DND-41 (cell line): ENCODE data around the gene MYO5A.
"Not testable (repeated sequence)": the region's sequence is repeated elsewhere in the genome, so short reads cannot be mapped to it uniquely, and the experiment has no call there.

ENCODE experiments used
- ATAC-seq: fragments of 200-7000 bp; cut with Tn5 transposase; 3 replicates; pipeline ENCODE4 v1.9.1; 2021; ENCODE audit warnings: low read depth; ENCODE audit not compliant: insufficient read depth
- DNase-seq: peaks from one replicate; pipeline ENCODE4 v3.0.0-alpha.2; 2020
- H2AFZ ChIP-seq: 2 replicates; pipeline ENCODE4 v1.6.0; 2012; ENCODE audit warnings: low read depth, low read length
- H3K27ac ChIP-seq: 2 replicates; pipeline ENCODE4 v1.5.1; 2012; ENCODE audit warnings: low read length, inconsistent platforms
- H3K27me3 ChIP-seq: fragments of 200-600 bp; sonication (generic); 2 replicates; pipeline ENCODE4 v1.6.0; 2012; ENCODE audit warnings: low read length, mild to moderate bottlenecking, inconsistent platforms; ENCODE audit not compliant: insufficient read depth, poor library complexity
- H3K36me3 ChIP-seq: 2 replicates; pipeline ENCODE4 v1.5.1; 2012; ENCODE audit warnings: low read length, inconsistent platforms; ENCODE audit not compliant: insufficient read depth
- H3K4me1 ChIP-seq: 2 replicates; pipeline ENCODE4 v1.5.1; 2012; ENCODE audit warnings: mild to moderate bottlenecking, low read length; ENCODE audit not compliant: insufficient read depth
- H3K4me2 ChIP-seq: 2 replicates; pipeline ENCODE4 v1.6.0; 2012; ENCODE audit warnings: mild to moderate bottlenecking, moderate library complexity, low read length, inconsistent platforms; ENCODE audit not compliant: insufficient read depth
- H3K4me3 ChIP-seq, 2 experiments: fragments of 200-600 bp in 1 of 2; shearing (Covaris generic) in 1 of 2; 2 replicates each; pipeline ENCODE4 v1.5.1; 2012 to 2016; ENCODE audit warnings: inconsistent platforms in 2 of 2, low read length in 2 of 2, mild to moderate bottlenecking in 2 of 2, low read depth in 1 of 2, moderate library complexity in 1 of 2
- H3K79me2 ChIP-seq: 2 replicates; pipeline ENCODE4 v1.6.0; 2012; ENCODE audit warnings: low read length, inconsistent platforms; ENCODE audit not compliant: insufficient read depth
- H3K9ac ChIP-seq: 2 replicates; pipeline ENCODE4 v1.6.0; 2012; ENCODE audit warnings: low read depth, mild to moderate bottlenecking, inconsistent platforms, low read length, moderate library complexity
- H3K9me3 ChIP-seq: 2 replicates; pipeline ENCODE4 v1.5.1; 2012; ENCODE audit warnings: low read length, moderate library complexity, mild to moderate bottlenecking, inconsistent platforms; ENCODE audit not compliant: insufficient read depth, severe bottlenecking
- H4K20me1 ChIP-seq: 2 replicates; pipeline ENCODE4 v1.6.0; 2012; ENCODE audit warnings: low read length; ENCODE audit not compliant: insufficient read depth
- CTCF ChIP-seq: IDR thresholded peaks from 2 replicates; pipeline ENCODE4 v1.5.1; 2012; ENCODE audit warnings: borderline replicate concordance, low read length, moderate library complexity, mild to moderate bottlenecking; ENCODE audit not compliant: poor library complexity, severe bottlenecking; ENCODE audit errors: extremely low read depth
- EZH2 ChIP-seq: IDR thresholded peaks from 3 replicates; pipeline ENCODE4 v1.6.1; 2012; ENCODE audit warnings: borderline replicate concordance, low read depth, mild to moderate bottlenecking, moderate library complexity, low read length, inconsistent platforms; ENCODE audit not compliant: severe bottlenecking

The MYO5A gene

GRCh38 chr15:52528564-52529340 lies at the start of gene MYO5A:
Gene MYO5A (minus strand): TSS chr15:52528880. CDS start chr15:52528806, 74 bp downstream.
- peak; percentile 78 for DNase-seq
- TF ChIP-seq EZH2: no peak
- peak; percentile 29 for TF ChIP-seq CTCF

GRCh38 chr15:52576692-52577091 lies 48.0 kb upstream of the MYO5A start:
- Histone ChIP-seq H3K9ac (no peak overlapping the region), H3K36me3 (no peaks in the 10 kb centered on the region; the same call in 1 of the 2 replicates), H3K4me2 (no peak overlapping the region), H3K4me3 (no peak overlapping the region), H3K9me3 (peaks cover 3% of the 10 kb centered on the region), H3K79me2 (no peaks in the 10 kb centered on the region), H4K20me1 (no peaks in the 10 kb centered on the region), H2AFZ (no peak overlapping the region), H3K4me1 (no peaks in the 10 kb centered on the region), H3K27ac (no peak overlapping the region), H3K27me3 (no peaks in the 10 kb centered on the region)
- DNase-seq (no peak), ATAC-seq (no peak)
- TF ChIP-seq CTCF (no peak), EZH2 (no peak)

More at GRCh38 chr15:52528564-52529340, at the start of gene MYO5A:
- Histone ChIP-seq H4K20me1 (peaks cover 4% of the 10 kb centered on the region; the same call in 1 of the 2 replicates), H2AFZ (peak within 1 kb of the TSS; percentile 91), H3K9ac (peak within 1 kb of the TSS; percentile 68), H3K4me3 (peak within 1 kb of the TSS; percentile 39 to 75; a peak in 3 of 4 replicates), H3K27me3 (no peaks in the 10 kb centered on the region), H3K79me2 (peaks cover 17% of the 10 kb centered on the region; the same call in 1 of the 2 replicates), H3K27ac (peak within 1 kb of the TSS; percentile 34; the same call in 1 of the 2 replicates), H3K36me3 (no peaks in the 10 kb centered on the region), H3K9me3 (no peaks in the 10 kb centered on the region), H3K4me2 (peak within 1 kb of the TSS; percentile 86), H3K4me1 (peaks cover 25% of the 10 kb centered on the region)
- peak; percentile 79 for ATAC-seq

GRCh38 chr15:52575573-52575972 lies 46.9 kb upstream of the MYO5A start:
- H3K4me3 ChIP-seq, DNase-seq, H3K4me1 ChIP-seq, H4K20me1 ChIP-seq, H3K9ac ChIP-seq, H3K27ac ChIP-seq, H3K27me3 ChIP-seq, H2AFZ ChIP-seq, H3K4me2 ChIP-seq, H3K9me3 ChIP-seq, H3K79me2 ChIP-seq, ATAC-seq, H3K36me3 ChIP-seq: not testable (repeated sequence)

GRCh38 chr15:52575072-52575471 lies 46.4 kb upstream of the MYO5A start:
- Histone ChIP-seq H3K9ac (no peak overlapping the region), H3K4me3 (no peak overlapping the region), H3K9me3 (peaks cover 3% of the 10 kb centered on the region), H3K4me1 (no peaks in the 10 kb centered on the region), H3K27ac (no peak overlapping the region), H4K20me1 (no peaks in the 10 kb centered on the region), H3K4me2 (no peak overlapping the region), H3K79me2 (no peaks in the 10 kb centered on the region), H3K27me3 (no peaks in the 10 kb centered on the region), H3K36me3 (no peaks in the 10 kb centered on the region), H2AFZ (no peak overlapping the region)
- no peak for ATAC-seq
- no peak for DNase-seq
- TF ChIP-seq CTCF (no peak), EZH2 (no peak)

GRCh38 chr15:52574623-52575022 lies 45.9 kb upstream of the MYO5A start:
- not testable (repeated sequence) for H3K4me3 ChIP-seq, H3K4me2 ChIP-seq, H3K27ac ChIP-seq, H3K36me3 ChIP-seq, H3K9me3 ChIP-seq, ATAC-seq, DNase-seq, H4K20me1 ChIP-seq, H3K4me1 ChIP-seq, H3K9ac ChIP-seq, H3K27me3 ChIP-seq, H2AFZ ChIP-seq, H3K79me2 ChIP-seq
